LNCaP clone FGC (cell line): ENCODE results near the gene BTBD3.

Source experiments
- DNase-seq: peaks from one replicate; pipeline ENCODE4 v3.0.0-alpha.2; 2011; ENCODE audit warnings: low read depth
- H3K4me3 ChIP-seq: 2 replicates; pipeline ENCODE4 v1.5.1; 2011; ENCODE audit warnings: mild to moderate bottlenecking, low read depth, low read length, control low read depth
- TF ChIP-seq, protein P1 (sequence below): IDR thresholded peaks from 2 replicates; pipeline ENCODE4 v1.5.1; 2012; ENCODE audit warnings: mild to moderate bottlenecking; ENCODE audit not compliant: control insufficient read depth, insufficient read depth; ENCODE audit errors: extremely low read depth

Gene BTBD3

DNA sequence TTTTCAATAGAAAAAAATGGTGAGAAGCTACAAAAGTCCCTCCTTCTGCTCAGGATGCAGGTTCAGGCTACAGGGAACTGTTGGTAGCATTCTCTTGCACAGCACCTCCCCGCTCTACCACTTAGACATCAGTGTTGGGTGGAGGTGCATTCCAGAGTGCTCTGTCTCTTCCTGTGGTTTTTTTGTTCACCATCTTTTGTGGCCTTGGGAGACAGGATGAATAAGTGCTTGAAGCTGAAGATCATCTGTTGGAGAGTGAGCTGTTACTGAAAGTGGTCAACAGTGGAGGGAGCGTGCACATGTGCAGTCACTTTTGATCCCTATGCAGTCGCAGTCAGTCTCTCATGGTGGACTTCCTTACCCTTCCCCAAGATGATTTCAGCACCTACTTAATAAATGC lies 16.6 kb upstream of the BTBD3 start:
- no peak overlapping the region for H3K4me3 ChIP-seq
- TF ChIP-seq, protein P1, sequence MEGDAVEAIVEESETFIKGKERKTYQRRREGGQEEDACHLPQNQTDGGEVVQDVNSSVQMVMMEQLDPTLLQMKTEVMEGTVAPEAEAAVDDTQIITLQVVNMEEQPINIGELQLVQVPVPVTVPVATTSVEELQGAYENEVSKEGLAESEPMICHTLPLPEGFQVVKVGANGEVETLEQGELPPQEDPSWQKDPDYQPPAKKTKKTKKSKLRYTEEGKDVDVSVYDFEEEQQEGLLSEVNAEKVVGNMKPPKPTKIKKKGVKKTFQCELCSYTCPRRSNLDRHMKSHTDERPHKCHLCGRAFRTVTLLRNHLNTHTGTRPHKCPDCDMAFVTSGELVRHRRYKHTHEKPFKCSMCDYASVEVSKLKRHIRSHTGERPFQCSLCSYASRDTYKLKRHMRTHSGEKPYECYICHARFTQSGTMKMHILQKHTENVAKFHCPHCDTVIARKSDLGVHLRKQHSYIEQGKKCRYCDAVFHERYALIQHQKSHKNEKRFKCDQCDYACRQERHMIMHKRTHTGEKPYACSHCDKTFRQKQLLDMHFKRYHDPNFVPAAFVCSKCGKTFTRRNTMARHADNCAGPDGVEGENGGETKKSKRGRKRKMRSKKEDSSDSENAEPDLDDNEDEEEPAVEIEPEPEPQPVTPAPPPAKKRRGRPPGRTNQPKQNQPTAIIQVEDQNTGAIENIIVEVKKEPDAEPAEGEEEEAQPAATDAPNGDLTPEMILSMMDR, result no peak
- DNase-seq, result no peak

DNA sequence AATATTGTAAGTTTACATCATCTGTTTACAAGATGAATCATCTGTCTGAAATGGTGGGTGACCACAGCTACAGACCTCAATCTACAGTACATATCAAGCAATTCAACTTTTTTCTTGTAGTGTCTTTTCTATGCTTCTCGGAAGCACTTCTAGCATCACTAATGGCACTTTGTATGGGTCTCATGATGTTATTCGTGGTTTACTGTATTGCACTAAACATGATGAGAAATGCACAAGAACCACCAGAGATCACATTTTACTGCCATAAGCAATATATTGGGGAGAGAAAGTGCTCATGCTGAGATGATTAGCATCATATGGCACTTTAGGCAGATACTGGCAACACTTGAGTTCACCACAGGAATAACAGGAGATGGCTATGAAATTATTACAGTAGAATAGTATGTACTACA lies 15.4 kb upstream of the BTBD3 start:
- DNase-seq, result no peak
- no peak overlapping the region for H3K4me3 ChIP-seq
- TF ChIP-seq, protein P1, result no peak

- TF ChIP-seq, protein P1, result no peak
- DNase-seq, result no peak
- H3K4me3 ChIP-seq, result no peak overlapping the region
Measured at GRCh38 chr20:11905460-11906179, 12.1 kb upstream of the BTBD3 start.

- TF ChIP-seq, protein P1, result no peak
- no peak for DNase-seq
Measured at GRCh38 chr20:11906626-11907480, 10.8 kb upstream of the BTBD3 start.

GRCh38 chr20:11907621-11908020 lies 10.1 kb upstream of the BTBD3 start:
- TF ChIP-seq, protein P1, result no peak
- no peak for DNase-seq

More at GRCh38 chr20:11906626-11907480, 10.8 kb upstream of the BTBD3 start:
- no peak overlapping the region for H3K4me3 ChIP-seq

DNA sequence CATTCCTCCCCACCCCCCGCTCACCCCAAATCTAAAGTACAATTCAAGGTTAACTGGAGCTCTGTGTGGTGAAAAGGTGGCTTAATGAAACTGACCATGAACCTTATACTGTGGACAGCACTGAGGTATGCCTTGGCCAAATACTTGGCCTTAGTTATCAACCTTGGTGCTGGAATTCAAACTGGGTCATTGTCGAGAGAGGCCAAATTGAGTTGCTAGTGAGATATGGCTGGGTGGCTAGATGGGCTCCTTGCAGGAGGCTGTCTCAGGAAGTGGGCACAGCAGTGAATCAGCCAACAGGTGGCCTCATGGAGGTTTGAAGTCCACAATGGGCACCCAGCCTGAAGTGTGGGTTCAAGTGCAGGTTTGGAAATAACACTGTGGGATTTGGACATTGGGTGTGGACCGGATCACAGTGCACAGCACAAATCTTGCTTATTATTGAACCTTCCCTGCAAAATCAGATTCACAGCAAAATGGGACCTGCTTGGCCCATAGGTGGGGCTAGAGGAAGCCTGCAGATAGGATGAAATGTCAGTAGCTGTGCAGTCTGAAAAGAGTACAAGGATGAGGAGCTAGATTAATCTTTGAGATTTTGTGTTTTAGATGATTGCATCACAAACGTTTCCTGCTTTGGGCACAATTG lies 5.6 kb upstream of the BTBD3 start:
- no peak for DNase-seq
- TF ChIP-seq, protein P1, result peak; percentile 44
- no peak overlapping the region for H3K4me3 ChIP-seq

More at GRCh38 chr20:11907621-11908020, 10.1 kb upstream of the BTBD3 start:
- no peak overlapping the region for H3K4me3 ChIP-seq
